Activated naive CD4-positive, alpha-beta T cell treated with anti-CD3 and anti-CD28 coated beads for 36 hours (primary cell): ENCODE results near the gene SCPEP1. TPM values are rescaled to one million over a fixed set of nuclear protein-coding genes. Genes with fewer than 3 reads are reported as not detected.
A peak's percentile ranks its signal among the peaks of the same experiment; 100 is the strongest.
"Not testable (repeated sequence)": the region's sequence is repeated elsewhere in the genome, so short reads cannot be mapped to it uniquely, and the experiment has no call there.

ENCODE experiments used
- CTCF ChIA-PET: fragments of 350-600 bp; sonication (Branson Sonifier 250); formaldehyde crosslinking; loops from one replicate; lab custom pipeline; 2021; ENCODE audit warnings: antibody characterized with exemption; lab: Charles Lee
- DNase-seq: peaks from one replicate; pipeline ENCODE4 v3.0.0-alpha.2; 2020
- H3K27ac Mint-ChIP-seq: one replicate; pipeline ENCODE4 v1.8.0; 2021; ENCODE audit warnings: mild to moderate bottlenecking, mixed read lengths
- H3K27me3 Mint-ChIP-seq: one replicate; pipeline ENCODE4 v1.8.0; 2021; ENCODE audit warnings: low read depth, mixed read lengths
- H3K36me3 Mint-ChIP-seq: one replicate; pipeline ENCODE4 v1.8.0; 2021; ENCODE audit warnings: low read depth, mixed read lengths
- H3K4me1 Mint-ChIP-seq: one replicate; pipeline ENCODE4 v1.8.0; 2021; ENCODE audit warnings: low read depth, mixed read lengths
- H3K4me3 Mint-ChIP-seq: one replicate; pipeline ENCODE4 v1.8.0; 2021; ENCODE audit warnings: mild to moderate bottlenecking, moderate library complexity, mixed read lengths
- H3K9me3 Mint-ChIP-seq: one replicate; pipeline ENCODE4 v1.8.0; 2021; ENCODE audit warnings: mixed read lengths
- intact Hi-C: fragments of 100-400 bp; cut with micrococcal nuclease; formaldehyde crosslinking; loops from one replicate; pipeline ENCODE4 v1.15.1; 2023
- total RNA-seq, 2 experiments: library from RNA; stranded (reverse); gene quantifications; one replicate each; pipeline ENCODE4 v1.2.3, GENCODE V29; 2021

The SCPEP1 gene
- total RNA-seq, 2 experiments from 2014 or later = 11.7 to 15.3 TPM

DNA sequence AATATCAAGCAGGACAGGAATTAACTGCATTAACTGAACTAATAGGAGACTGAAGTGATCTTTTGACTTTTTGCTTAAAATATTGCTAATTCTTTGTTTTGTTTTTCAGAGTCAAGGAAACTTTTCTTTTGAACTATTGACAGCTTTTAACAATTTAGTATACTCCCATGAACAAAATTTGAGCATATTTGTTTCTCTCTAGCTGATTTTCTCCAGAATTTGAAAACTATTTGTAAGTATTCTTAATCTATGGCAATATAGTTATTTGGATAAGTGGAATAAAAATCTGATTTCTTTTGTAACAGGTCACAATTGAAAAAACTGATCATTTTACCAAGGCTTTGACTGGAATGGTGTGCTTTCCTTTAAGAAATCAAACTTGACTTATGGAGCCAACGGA is 7.0 kb upstream of the SCPEP1 start:
- Mint-ChIP-seq H3K4me3 (no peak overlapping the region), H3K27ac (no peak overlapping the region), H3K27me3 (peaks cover 3% of the 10 kb centered on the region), H3K4me1 (no peaks in the 10 kb centered on the region), H3K9me3 (peaks cover 3% of the 10 kb centered on the region), H3K36me3 (no peaks in the 10 kb centered on the region)
- CTCF ChIA-PET = no interaction called here
- no peak for DNase-seq
- intact Hi-C loops = no loop called here

- intact Hi-C loops = no loop called here
- Mint-ChIP-seq H3K27ac (no peak overlapping the region), H3K36me3 (no peaks in the 10 kb centered on the region), H3K9me3 (peaks cover 3% of the 10 kb centered on the region), H3K27me3 (peaks cover 3% of the 10 kb centered on the region), H3K4me3 (no peak overlapping the region), H3K4me1 (peaks cover 5% of the 10 kb centered on the region)
- CTCF ChIA-PET = no interaction called here
- DNase-seq = no peak
Measured at GRCh38 chr17:56972111-56972730, 5.7 kb upstream of the SCPEP1 start.

DNA sequence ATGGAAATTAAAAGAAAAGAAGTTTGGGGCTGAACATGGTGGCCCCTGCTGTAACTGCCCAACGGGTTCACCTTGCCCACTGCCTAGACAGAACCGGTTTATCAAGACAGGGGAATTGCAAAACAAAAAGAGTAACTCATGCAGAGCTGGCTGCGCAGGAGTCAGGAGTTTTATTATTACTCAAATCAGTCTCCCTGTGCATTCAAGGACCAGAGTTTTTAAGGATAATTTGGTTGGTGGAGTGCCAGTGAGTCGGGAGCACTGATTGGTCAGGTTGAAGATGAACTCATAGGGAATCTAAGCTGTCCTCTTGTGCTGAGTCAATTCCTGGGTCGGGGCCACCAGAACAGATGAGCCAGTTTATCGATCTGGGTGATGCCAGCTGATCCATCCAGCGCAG is 4.4 kb upstream of the SCPEP1 start:
- DNase-seq = no peak
- intact Hi-C loops = no loop called here

GRCh38 chr17:56974055-56974454 is 3.9 kb upstream of the SCPEP1 start:
- DNase-seq = no peak
- Mint-ChIP-seq H3K4me1 (peaks cover 15% of the 10 kb centered on the region), H3K27ac (no peak overlapping the region), H3K36me3 (no peaks in the 10 kb centered on the region), H3K27me3 (peaks cover 3% of the 10 kb centered on the region), H3K4me3 (no peak overlapping the region), H3K9me3 (peaks cover 3% of the 10 kb centered on the region)
- intact Hi-C loops = no loop called here
- CTCF ChIA-PET = no interaction called here

More for the DNA sequence above, 4.4 kb upstream of the SCPEP1 start:
- H3K4me1 Mint-ChIP-seq = peaks cover 9% of the 10 kb centered on the region
- H3K27me3 Mint-ChIP-seq = peaks cover 3% of the 10 kb centered on the region
- no peak overlapping the region for H3K27ac Mint-ChIP-seq
- H3K36me3 Mint-ChIP-seq = no peaks in the 10 kb centered on the region
- CTCF ChIA-PET = no interaction called here
- peaks cover 3% of the 10 kb centered on the region for H3K9me3 Mint-ChIP-seq
- no peak overlapping the region for H3K4me3 Mint-ChIP-seq

DNA sequence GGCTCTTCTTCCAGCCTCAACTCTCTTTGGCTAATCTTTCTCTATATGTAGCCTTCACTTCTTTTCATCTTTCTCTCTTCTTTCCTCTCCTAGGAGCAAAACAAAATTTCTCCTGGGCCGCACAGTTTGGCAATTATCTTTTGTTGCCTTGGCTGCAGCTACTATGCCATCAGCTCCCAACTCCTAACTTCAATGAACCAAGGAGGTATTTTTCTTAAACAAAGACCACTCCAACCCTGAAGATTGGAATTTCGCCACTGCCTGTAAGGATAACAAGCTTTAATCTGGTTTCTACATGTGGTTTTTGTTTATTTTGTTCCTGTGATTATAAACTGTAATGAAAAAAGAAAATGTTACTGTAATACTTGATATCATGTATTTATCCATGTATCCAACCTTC is 2.3 kb upstream of the SCPEP1 start:
- H3K4me1 Mint-ChIP-seq = peaks cover 19% of the 10 kb centered on the region
- no peak for DNase-seq
- peaks cover 3% of the 10 kb centered on the region for H3K9me3 Mint-ChIP-seq
- H3K27ac Mint-ChIP-seq = no peak overlapping the region
- peaks cover 3% of the 10 kb centered on the region for H3K27me3 Mint-ChIP-seq
- CTCF ChIA-PET = interaction anchor here (0.6 to 0.7 kb wide), 2 partner anchors 9 to 34 kb away, joined by 3 to 4 read pairs; no protein-coding TSS in a partner anchor
- no peaks in the 10 kb centered on the region for H3K36me3 Mint-ChIP-seq
- no peak overlapping the region for H3K4me3 Mint-ChIP-seq
- intact Hi-C loops = loop anchor here (5.0 kb wide), 1 partner anchor 63 kb away; the partner anchor contains the start of gene TRIM25

- intact Hi-C loops = loop anchor here (5.0 kb wide), 1 partner anchor 65 kb away; the partner anchor contains the start of gene TRIM25
- H3K4me3 Mint-ChIP-seq = peak overlapping the region; percentile 57
- DNase-seq = no peak
- H3K27me3 Mint-ChIP-seq = peaks cover 3% of the 10 kb centered on the region
- H3K36me3 Mint-ChIP-seq = no peaks in the 10 kb centered on the region
- H3K4me1 Mint-ChIP-seq = peaks cover 19% of the 10 kb centered on the region
- CTCF ChIA-PET = interaction anchor here (0.6 kb wide), 2 partner anchors 136 to 575 kb away, joined by 3 read pairs; no protein-coding TSS in a partner anchor
- no peak overlapping the region for H3K27ac Mint-ChIP-seq
- H3K9me3 Mint-ChIP-seq = no peaks in the 10 kb centered on the region
Measured at GRCh38 chr17:56976941-56977608, 856 bp upstream of the SCPEP1 start.

DNA sequence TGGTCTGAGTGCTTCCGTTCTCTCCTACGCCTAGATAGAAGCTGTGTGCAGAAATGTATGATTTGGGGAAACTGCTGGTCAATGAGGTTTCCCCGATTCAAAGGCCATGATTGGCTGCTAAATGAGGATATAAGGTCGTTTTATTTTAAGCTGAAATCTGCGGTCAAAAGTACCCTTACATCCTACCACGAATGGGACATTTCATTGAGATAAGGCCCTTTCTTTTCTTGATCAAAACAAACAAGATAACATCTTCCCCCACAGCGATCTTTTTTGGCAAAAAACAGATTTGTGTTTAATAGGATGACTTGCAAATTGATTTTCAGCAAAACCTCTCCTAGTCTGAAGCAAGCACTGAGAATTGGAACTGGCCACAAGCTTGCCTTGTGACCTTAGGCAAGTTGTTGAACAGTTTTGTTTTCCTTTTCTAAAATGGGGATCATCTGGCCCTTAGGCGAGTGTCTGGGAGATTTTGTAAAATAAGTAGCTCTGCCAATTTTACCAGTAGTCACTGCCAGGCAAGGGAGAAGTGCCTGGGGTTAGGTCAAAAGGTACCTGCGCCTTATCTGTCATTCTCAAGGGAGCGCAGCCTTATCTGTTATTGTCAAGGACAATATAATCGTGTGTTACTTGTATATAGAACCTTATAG is 635 bp downstream of the SCPEP1 start:
- H3K36me3 Mint-ChIP-seq = no peaks in the 10 kb centered on the region
- H3K9me3 Mint-ChIP-seq = no peaks in the 10 kb centered on the region
- H3K27ac Mint-ChIP-seq = no peak overlapping the region
- CTCF ChIA-PET = interaction anchor here (0.6 to 1.3 kb wide), 4 partner anchors 17 to 271 kb away, joined by 3 to 7 read pairs (median 4); no protein-coding TSS in a partner anchor
- peaks cover 3% of the 10 kb centered on the region for H3K27me3 Mint-ChIP-seq
- DNase-seq = no peak
- peaks cover 19% of the 10 kb centered on the region for H3K4me1 Mint-ChIP-seq
- intact Hi-C loops = loop anchor here (1.0 to 5.0 kb wide), 4 partner anchors 17 to 144 kb away; partner anchors contain the start of genes AKAP1, COIL, DGKE and TRIM25
- H3K4me3 Mint-ChIP-seq = peak overlapping the region; percentile 90

DNA sequence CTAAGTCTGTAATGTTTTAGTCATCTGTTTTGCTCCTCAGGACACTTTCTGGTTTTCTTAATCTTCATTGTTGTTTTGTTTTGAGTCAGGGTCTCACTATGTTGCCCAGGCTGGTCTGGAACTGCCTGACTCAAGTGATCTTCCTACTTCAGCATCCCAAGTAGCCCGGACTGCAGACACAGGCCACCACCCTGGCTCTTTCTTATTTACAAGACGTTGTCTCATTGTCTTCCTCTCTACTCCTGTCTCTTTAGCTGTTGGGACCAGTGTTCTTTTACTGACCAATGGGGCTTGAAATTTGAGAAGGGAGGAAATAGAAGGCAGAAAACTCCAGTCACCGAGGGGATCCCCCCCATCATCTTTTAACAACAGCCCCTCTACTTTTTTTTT is 1.2 kb downstream of the SCPEP1 start:
- Mint-ChIP-seq H3K36me3 (no peaks in the 10 kb centered on the region), H3K27ac (no peak overlapping the region), H3K9me3 (no peaks in the 10 kb centered on the region), H3K27me3 (peaks cover 3% of the 10 kb centered on the region), H3K4me1 (peaks cover 19% of the 10 kb centered on the region), H3K4me3 (peak overlapping the region; percentile 90)
- intact Hi-C loops = loop anchor here (5.0 kb wide), 1 partner anchor 67 kb away; the partner anchor contains the start of gene TRIM25
- no peak for DNase-seq
- CTCF ChIA-PET = interaction anchor here (1.3 kb wide), 1 partner anchor 159 kb away, joined by 4 read pairs; no protein-coding TSS in a partner anchor

- intact Hi-C loops, H3K27me3 Mint-ChIP-seq, DNase-seq, H3K9me3 Mint-ChIP-seq, CTCF ChIA-PET, H3K27ac Mint-ChIP-seq, H3K4me3 Mint-ChIP-seq, H3K36me3 Mint-ChIP-seq: not testable (repeated sequence)
- H3K4me1 Mint-ChIP-seq = peaks cover 19% of the 10 kb centered on the region
Measured at GRCh38 chr17:56980526-56980925, 2.6 kb downstream of the SCPEP1 start.

DNA sequence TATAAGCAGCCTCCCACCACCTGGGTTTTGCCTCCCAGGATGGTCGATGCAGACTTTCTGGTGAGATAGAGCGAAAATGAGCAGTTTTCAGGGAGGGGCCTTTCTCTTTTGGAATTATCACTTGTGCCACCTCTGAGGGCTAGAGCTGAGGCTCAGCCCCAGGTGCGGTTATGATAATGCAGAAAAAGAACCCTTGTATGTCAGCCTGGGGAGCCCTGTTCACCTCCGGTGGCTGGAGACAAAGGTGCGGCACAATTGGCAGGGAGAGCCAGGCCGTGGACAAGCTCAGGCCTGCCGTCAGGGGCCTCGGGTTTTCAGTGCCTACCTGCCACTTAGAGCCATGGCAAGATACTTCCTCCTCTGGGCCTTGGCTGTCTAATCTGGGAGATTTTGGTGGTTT is 4.4 kb downstream of the SCPEP1 start:
- intact Hi-C loops = no loop called here
- H3K9me3 Mint-ChIP-seq = no peaks in the 10 kb centered on the region
- H3K27me3 Mint-ChIP-seq = no peaks in the 10 kb centered on the region
- CTCF ChIA-PET = interaction anchor here (0.6 kb wide), 1 partner anchor 16 kb away, joined by 3 read pairs; no protein-coding TSS in a partner anchor
- H3K27ac Mint-ChIP-seq = no peak overlapping the region
- DNase-seq = no peak
- peaks cover 13% of the 10 kb centered on the region for H3K4me1 Mint-ChIP-seq
- no peak overlapping the region for H3K4me3 Mint-ChIP-seq
- H3K36me3 Mint-ChIP-seq = peaks cover 11% of the 10 kb centered on the region

DNA sequence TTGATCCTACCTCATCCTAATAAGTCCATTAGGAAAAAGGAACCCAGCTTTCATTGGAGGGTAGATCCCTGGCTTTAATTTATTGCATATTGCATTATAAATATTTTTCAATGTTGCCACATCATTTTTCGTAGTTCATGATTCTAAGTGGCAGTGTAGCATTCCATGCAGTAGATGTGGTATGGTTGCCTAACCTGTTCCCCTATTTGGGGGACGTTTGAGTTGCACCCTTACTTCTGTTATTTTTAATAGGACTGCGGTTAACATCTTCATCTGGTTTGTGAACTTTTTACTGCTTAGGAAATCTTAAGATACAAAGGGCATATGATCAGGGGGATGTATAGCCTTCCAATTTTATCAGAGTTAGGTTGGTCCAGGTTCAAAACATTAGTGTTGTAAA is 5.4 kb downstream of the SCPEP1 start:
- no peak overlapping the region for H3K27ac Mint-ChIP-seq
- no peaks in the 10 kb centered on the region for H3K9me3 Mint-ChIP-seq
- no peaks in the 10 kb centered on the region for H3K27me3 Mint-ChIP-seq
- H3K4me3 Mint-ChIP-seq = no peak overlapping the region
- peaks cover 16% of the 10 kb centered on the region for H3K36me3 Mint-ChIP-seq
- peaks cover 11% of the 10 kb centered on the region for H3K4me1 Mint-ChIP-seq
- intact Hi-C loops = no loop called here
- CTCF ChIA-PET = no interaction called here
- DNase-seq = no peak
